Ascending aorta (tissue), 2 donors: ENCODE measurements around the gene TNIP3. TPM values are rescaled to one million over a fixed set of nuclear protein-coding genes. Genes with fewer than 3 reads are reported as not detected.

Source experiments
- DNase-seq, 2 donors: peaks; one replicate each; pipeline ENCODE4 v3.0.0-alpha.2; 2019; ENCODE audit warnings: low spot score in 2 of 2
- H3K27ac ChIP-seq, 2 donors: fragments of 200-600 bp; sonication (generic); one replicate each; pipeline ENCODE4 v1.5.1; 2016 to 2017; ENCODE audit warnings: mild to moderate bottlenecking in 1 of 2
- H3K27me3 ChIP-seq: fragments of 200-600 bp; sonication (generic); one replicate; pipeline ENCODE4 v1.5.1; 2017
- H3K36me3 ChIP-seq, 2 donors: fragments of 200-600 bp; sonication (generic); one replicate each; pipeline ENCODE4 v1.5.1; 2016
- H3K4me1 ChIP-seq, 2 donors: fragments of 200-600 bp; sonication (generic); one replicate each; pipeline ENCODE4 v1.5.1; 2016 to 2017; ENCODE audit warnings: mild to moderate bottlenecking in 1 of 2
- H3K4me3 ChIP-seq, 2 donors: fragments of 200-600 bp; sonication (generic); one replicate each; pipeline ENCODE4 v1.5.1; 2016 to 2017; ENCODE audit warnings: mild to moderate bottlenecking in 1 of 2
- H3K9me3 ChIP-seq, 2 donors: fragments of 200-600 bp; sonication (generic); one replicate each; pipeline ENCODE4 v1.5.1; 2016
- intact Hi-C: fragments of 100-400 bp; cut with DNase I; formaldehyde crosslinking; loops from one replicate; pipeline ENCODE4 v1.15.1; 2023
- total RNA-seq: library from RNA; depleted of rRNA; stranded (reverse); fragments of >200 nt; gene quantifications from one replicate; pipeline ENCODE4 v1.1.0, GENCODE V29; 2016
- TF ChIP-seq, protein P1 (sequence below), 3 experiments: fragments of 200-600 bp in 2 of 3; fragments of 450-650 bp in 1 of 3; sonication (generic) in 2 of 3; IDR thresholded peaks; one replicate each; pipeline ENCODE4 v1.5.1; 2016 to 2019; ENCODE audit warnings: antibody characterized with exemption in 3 of 3, mild to moderate bottlenecking in 1 of 3, moderate library complexity in 1 of 3

Gene TNIP3
- total RNA-seq, 1 donor from 2014 or later: not detected

DNA sequence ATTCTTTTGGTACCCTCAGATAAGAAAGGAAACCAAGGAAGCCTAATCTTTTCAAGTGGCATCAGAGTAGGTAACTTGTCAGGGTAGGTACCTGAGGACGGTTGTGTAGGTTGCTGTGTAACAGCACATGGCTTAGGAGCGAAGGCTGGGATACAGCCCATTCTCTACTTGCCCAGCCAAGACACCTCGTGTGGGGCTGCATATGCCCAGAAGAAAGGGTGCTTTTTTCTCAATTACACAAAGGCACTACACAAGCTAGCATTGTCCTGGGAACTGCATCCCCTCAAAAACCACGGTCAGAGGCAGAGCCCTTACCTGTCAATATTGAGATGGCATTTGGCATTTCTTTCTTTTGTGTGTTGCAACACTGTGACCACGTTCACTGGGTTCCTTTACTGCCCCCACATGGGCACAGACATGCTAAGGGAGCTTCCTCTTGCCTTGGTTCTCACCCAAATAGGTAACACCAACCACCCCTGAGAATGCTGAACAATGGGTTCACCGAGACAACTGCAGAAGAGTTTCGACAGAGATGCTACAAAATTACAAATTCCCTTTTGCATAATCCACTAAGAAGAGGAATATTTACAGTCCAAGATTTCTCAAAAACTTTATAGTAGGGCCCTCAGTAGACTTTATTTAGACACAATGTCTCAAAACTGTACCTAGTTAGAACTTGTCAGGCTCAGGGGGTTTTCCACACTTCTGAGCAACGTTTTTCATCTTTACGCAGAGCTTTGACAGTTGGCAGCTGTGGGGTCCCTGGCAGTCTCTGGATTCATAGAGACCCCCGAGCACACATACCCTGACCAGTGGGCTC lies 35.8 kb upstream of the TNIP3 start:
- no peaks in the 10 kb centered on the region for H3K9me3 ChIP-seq
- H3K4me3 ChIP-seq: no peak overlapping the region
- H3K27me3 ChIP-seq: no peaks in the 10 kb centered on the region
- no peaks in the 10 kb centered on the region for H3K36me3 ChIP-seq
- no peak overlapping the region for H3K27ac ChIP-seq
- TF ChIP-seq, protein P1, sequence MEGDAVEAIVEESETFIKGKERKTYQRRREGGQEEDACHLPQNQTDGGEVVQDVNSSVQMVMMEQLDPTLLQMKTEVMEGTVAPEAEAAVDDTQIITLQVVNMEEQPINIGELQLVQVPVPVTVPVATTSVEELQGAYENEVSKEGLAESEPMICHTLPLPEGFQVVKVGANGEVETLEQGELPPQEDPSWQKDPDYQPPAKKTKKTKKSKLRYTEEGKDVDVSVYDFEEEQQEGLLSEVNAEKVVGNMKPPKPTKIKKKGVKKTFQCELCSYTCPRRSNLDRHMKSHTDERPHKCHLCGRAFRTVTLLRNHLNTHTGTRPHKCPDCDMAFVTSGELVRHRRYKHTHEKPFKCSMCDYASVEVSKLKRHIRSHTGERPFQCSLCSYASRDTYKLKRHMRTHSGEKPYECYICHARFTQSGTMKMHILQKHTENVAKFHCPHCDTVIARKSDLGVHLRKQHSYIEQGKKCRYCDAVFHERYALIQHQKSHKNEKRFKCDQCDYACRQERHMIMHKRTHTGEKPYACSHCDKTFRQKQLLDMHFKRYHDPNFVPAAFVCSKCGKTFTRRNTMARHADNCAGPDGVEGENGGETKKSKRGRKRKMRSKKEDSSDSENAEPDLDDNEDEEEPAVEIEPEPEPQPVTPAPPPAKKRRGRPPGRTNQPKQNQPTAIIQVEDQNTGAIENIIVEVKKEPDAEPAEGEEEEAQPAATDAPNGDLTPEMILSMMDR (IDR thresholded peaks at IDR 0.05): no peak
- H3K4me1 ChIP-seq: no peaks in the 10 kb centered on the region
- DNase-seq: no peak
- intact Hi-C loops: loop anchor here (10.0 kb wide), 1 partner anchor 535 kb away; no protein-coding TSS in a partner anchor

DNA sequence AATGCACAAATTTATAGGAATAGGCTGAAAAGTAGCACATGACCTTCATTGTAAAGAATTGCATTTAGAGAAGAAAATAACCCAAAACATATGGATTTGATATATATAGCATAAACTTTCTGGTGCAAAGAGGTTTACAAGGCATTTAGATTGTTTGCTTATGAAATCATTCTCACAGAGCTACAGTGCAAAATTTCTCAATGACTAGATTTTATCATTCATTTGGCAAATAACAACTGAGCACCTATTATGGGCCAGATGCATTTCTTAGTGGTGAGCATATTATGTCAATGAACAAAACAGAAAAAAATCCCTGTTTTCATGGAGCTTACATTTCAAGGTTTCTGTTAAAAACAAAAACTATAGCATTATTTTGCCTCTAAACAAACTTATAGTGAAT lies 34.1 kb upstream of the TNIP3 start:
- no peaks in the 10 kb centered on the region for H3K9me3 ChIP-seq
- no peak overlapping the region for H3K4me3 ChIP-seq
- no peak for DNase-seq
- H3K4me1 ChIP-seq: no peaks in the 10 kb centered on the region
- intact Hi-C loops: loop anchor here (10.0 kb wide), 1 partner anchor 537 kb away; no protein-coding TSS in a partner anchor
- no peaks in the 10 kb centered on the region for H3K36me3 ChIP-seq
- no peak overlapping the region for H3K27ac ChIP-seq
- TF ChIP-seq, protein P1 (IDR thresholded peaks at IDR 0.05): no peak
- H3K27me3 ChIP-seq: no peaks in the 10 kb centered on the region

DNA sequence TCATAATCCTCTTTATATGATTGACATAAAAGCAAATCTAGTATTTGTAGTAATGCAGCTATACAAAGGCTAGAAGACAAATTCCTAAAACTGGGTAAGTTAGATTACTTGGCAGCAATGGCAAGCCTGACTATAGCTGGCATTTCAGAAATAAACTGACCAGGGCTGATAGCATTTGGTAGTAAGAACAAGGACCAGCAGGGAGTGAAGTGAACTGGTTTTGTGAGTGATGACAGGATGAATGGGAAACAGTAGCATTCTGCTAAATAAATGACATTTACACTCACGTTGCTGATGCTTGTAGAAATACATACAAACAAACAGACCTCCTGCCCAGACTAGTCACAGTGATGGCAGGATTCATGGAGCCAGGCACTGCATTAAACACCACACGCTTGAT lies 31.5 kb upstream of the TNIP3 start:
- no peaks in the 10 kb centered on the region for H3K4me1 ChIP-seq
- no peak overlapping the region for H3K4me3 ChIP-seq
- no peak for DNase-seq
- H3K27ac ChIP-seq: no peak overlapping the region
- no peaks in the 10 kb centered on the region for H3K27me3 ChIP-seq
- H3K9me3 ChIP-seq: no peaks in the 10 kb centered on the region
- intact Hi-C loops: loop anchor here (10.0 kb wide), 1 partner anchor 539 kb away; no protein-coding TSS in a partner anchor
- TF ChIP-seq, protein P1 (IDR thresholded peaks at IDR 0.05): no peak
- H3K36me3 ChIP-seq: no peaks in the 10 kb centered on the region

DNA sequence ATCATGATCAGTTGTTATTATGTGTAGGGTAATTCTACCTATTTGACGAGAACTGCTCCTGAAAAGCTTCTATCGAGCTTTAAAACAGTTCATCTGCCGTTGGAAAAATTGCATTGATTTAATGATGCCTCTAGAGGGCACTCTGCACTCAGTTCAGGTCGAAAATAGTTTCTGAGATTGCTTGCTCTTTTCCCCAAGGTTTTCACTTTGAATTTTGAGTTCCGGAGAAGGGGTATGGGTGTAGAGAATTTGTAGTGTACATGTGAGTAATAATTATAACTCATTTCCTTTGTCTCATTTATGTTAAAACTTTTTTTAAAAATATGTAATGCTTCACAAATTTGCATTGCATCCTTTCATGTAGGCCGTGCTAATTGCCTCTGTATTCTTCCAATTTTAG lies 28.4 kb upstream of the TNIP3 start:
- no peak overlapping the region for H3K4me3 ChIP-seq
- H3K27me3 ChIP-seq: no peaks in the 10 kb centered on the region
- no peak overlapping the region for H3K27ac ChIP-seq
- no peaks in the 10 kb centered on the region for H3K36me3 ChIP-seq
- H3K4me1 ChIP-seq: no peaks in the 10 kb centered on the region
- intact Hi-C loops: loop anchor here (1.0 to 10.0 kb wide), 2 partner anchors 60 to 542 kb away; no protein-coding TSS in a partner anchor
- TF ChIP-seq, protein P1 (IDR thresholded peaks at IDR 0.05): peak; percentile 16 to 68 (median 58)
- no peaks in the 10 kb centered on the region for H3K9me3 ChIP-seq
- no peak for DNase-seq

DNA sequence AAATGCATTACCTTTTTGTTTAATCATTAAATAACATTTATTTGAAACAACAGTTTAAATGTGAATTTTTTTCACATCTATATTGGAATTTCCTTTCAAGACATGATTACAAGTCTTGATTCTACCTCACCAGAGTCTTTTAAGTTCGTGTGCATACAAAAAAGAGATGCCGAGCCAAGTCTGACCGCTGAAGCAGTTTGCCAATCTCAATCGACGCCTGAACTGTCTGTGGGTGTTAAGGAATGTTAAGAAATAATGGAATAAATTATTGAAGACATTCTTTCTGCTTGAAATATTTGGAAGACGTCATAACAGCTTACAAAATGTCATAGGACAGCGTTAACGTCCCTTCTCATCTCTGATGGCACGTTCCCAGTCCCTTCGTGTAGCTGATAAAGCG lies 27.9 kb upstream of the TNIP3 start:
- intact Hi-C loops: loop anchor here (1.0 to 10.0 kb wide), 2 partner anchors 60 to 543 kb away; no protein-coding TSS in a partner anchor
- H3K27me3 ChIP-seq: no peaks in the 10 kb centered on the region
- H3K36me3 ChIP-seq: no peaks in the 10 kb centered on the region
- no peaks in the 10 kb centered on the region for H3K4me1 ChIP-seq
- TF ChIP-seq, protein P1 (IDR thresholded peaks at IDR 0.05): no peak
- H3K9me3 ChIP-seq: no peaks in the 10 kb centered on the region
- H3K4me3 ChIP-seq: no peak overlapping the region
- H3K27ac ChIP-seq: no peak overlapping the region
- no peak for DNase-seq
